OCI-LY1 (cell line): ENCODE results near the gene SPAG17.

Experiments
- EZH2 ChIP-seq: fragments of 200-600 bp; sonication (generic), shearing (Covaris generic); IDR thresholded peaks from 2 replicates; pipeline ENCODE4 v1.8.0; 2017; ENCODE audit warnings: borderline replicate concordance, mixed run types, mild to moderate bottlenecking, antibody characterized with exemption, low read length, moderate library complexity, mixed read lengths
- TF ChIP-seq, protein P1 (sequence below): fragments of 200-600 bp; sonication (generic), shearing (Covaris generic); IDR thresholded peaks from 2 replicates; pipeline ENCODE4 v1.5.1; 2017; ENCODE audit warnings: mild to moderate bottlenecking, antibody characterized with exemption, low read length, moderate library complexity, mixed read lengths

DNA sequence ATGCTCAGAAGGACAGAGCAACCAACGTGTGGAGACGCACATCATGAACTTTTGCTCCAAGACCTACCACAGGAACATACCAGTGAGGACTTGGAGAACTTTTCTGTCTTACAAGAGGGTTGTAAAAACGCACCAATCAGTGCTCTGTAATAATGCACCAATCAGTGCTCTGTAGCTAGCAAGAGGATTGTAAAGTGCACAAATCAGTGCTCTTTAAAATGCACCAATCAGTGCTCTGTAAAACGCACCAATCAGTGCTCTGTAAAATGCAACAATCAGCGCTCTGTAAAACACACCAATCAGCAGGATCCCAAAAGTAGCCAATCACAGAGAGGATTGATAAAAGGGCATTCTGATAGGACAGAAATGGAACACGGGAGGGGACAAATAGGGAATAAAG is 40.4 kb upstream of the SPAG17 start:
- TF ChIP-seq, protein P1, sequence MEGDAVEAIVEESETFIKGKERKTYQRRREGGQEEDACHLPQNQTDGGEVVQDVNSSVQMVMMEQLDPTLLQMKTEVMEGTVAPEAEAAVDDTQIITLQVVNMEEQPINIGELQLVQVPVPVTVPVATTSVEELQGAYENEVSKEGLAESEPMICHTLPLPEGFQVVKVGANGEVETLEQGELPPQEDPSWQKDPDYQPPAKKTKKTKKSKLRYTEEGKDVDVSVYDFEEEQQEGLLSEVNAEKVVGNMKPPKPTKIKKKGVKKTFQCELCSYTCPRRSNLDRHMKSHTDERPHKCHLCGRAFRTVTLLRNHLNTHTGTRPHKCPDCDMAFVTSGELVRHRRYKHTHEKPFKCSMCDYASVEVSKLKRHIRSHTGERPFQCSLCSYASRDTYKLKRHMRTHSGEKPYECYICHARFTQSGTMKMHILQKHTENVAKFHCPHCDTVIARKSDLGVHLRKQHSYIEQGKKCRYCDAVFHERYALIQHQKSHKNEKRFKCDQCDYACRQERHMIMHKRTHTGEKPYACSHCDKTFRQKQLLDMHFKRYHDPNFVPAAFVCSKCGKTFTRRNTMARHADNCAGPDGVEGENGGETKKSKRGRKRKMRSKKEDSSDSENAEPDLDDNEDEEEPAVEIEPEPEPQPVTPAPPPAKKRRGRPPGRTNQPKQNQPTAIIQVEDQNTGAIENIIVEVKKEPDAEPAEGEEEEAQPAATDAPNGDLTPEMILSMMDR, result no peak
- TF ChIP-seq EZH2, result no peak
